Measurements from ENCODE around the gene CFAP52. TPM values are rescaled to one million over a fixed set of nuclear protein-coding genes. Genes with fewer than 3 reads are reported as not detected.

CFAP52 gene
- total and polyA plus RNA-seq, 2 donors (not counting 3 experiments of a cell fraction or from before 2014, with no cell fraction given), result not detected

DNA sequence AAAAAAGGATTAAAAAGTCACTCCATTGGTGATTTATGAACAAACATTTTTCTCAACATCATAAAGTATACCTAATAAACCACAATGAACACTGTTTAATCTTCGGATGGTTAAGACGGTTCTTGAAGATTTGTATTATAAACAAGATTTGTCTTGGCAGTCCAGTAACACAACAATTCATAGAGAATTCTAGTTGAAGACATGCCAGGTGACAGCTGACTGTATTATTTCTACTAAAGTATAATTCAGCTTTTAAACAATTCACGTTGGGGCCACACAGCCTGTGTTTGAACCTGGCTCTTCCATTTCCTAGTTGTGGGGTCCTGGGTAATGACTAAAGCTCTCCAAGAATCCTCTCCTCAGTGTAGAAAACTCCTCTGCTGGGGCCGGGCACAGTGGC lies 22.8 kb upstream of the CFAP52 start:
- Histone ChIP-seq H3K79me2 (ENCODE audit: control insufficient read depth, insufficient read depth, low read length) (no peaks in the 10 kb centered on the region), H3K27ac (ENCODE audit: insufficient read depth, low read depth, low read length) (no peak overlapping the region), H3K4me1 (ENCODE audit: control insufficient read depth, extremely low read depth, insufficient read depth, low read length) (no peaks in the 10 kb centered on the region), H3K4me3 (replicated peaks in 1 of 3; ENCODE audit: insufficient read depth in 1 of 3, low read depth in 1 of 3, low read length in 3 of 3) (no peak overlapping the region), H3K9me3 (replicated peaks; ENCODE audit: control insufficient read depth, insufficient read depth, low read length) (no peaks in the 10 kb centered on the region), H3K36me3 (ENCODE audit: control insufficient read depth in 2 of 2, extremely low read depth in 1 of 2, insufficient read depth in 2 of 2, low read length in 2 of 2) (no peaks in the 10 kb centered on the region), H3K9me1 (replicated peaks; ENCODE audit: control insufficient read depth, extremely low read depth, insufficient read depth, low read length) (no peaks in the 10 kb centered on the region), H2AFZ (ENCODE audit: low read depth, low read length) (no peak overlapping the region), H4K20me1 (replicated peaks; ENCODE audit: control insufficient read depth, extremely low read depth, insufficient read depth, low read length) (no peaks in the 10 kb centered on the region), H3K27me3 (ENCODE audit: control insufficient read depth in 2 of 2, insufficient read depth in 2 of 2, low read length in 2 of 2) (no peaks in the 10 kb centered on the region), H3K9ac (replicated peaks; ENCODE audit: extremely low read depth, insufficient read depth, low read length) (no peak overlapping the region), H3K4me2 (ENCODE audit: insufficient read depth, low read length) (no peak overlapping the region)
- FAIRE-seq, result peak; percentile 60
- intact Hi-C loops (cut with micrococcal nuclease) (loop anchor here (10.0 kb wide), 1 partner anchor 559 kb away; no protein-coding TSS in a partner anchor), dilution Hi-C loops (cut with MboI; ENCODE audit: extremely low pct_ligation_motif_present, low sequenced_read_pairs) (no loop called here)
- no TSS peak for BruUV-seq (replicated peaks)
- ChIA-PET CTCF (interaction anchor here (1.9 to 3.2 kb wide), 4 partner anchors 22 to 556 kb away, joined by 6 to 31 read pairs (median 10); partner anchors contain the start of genes CFAP52 and STX8), POLR2A (no interaction called here)
- no peak for TF ChIP-seq JUN (IDR thresholded peaks at IDR 0.05; ENCODE audit: borderline replicate concordance, insufficient read depth, insufficient read length, low read depth)
- TF ChIP-seq MYC (IDR thresholded peaks at IDR 0.05; ENCODE audit: low read depth, low read length), result no peak
- no peak for TF ChIP-seq GATA2 (IDR thresholded peaks at IDR 0.05; ENCODE audit: insufficient read depth, insufficient read length, low read depth, low read length)
- TF ChIP-seq, protein P1, sequence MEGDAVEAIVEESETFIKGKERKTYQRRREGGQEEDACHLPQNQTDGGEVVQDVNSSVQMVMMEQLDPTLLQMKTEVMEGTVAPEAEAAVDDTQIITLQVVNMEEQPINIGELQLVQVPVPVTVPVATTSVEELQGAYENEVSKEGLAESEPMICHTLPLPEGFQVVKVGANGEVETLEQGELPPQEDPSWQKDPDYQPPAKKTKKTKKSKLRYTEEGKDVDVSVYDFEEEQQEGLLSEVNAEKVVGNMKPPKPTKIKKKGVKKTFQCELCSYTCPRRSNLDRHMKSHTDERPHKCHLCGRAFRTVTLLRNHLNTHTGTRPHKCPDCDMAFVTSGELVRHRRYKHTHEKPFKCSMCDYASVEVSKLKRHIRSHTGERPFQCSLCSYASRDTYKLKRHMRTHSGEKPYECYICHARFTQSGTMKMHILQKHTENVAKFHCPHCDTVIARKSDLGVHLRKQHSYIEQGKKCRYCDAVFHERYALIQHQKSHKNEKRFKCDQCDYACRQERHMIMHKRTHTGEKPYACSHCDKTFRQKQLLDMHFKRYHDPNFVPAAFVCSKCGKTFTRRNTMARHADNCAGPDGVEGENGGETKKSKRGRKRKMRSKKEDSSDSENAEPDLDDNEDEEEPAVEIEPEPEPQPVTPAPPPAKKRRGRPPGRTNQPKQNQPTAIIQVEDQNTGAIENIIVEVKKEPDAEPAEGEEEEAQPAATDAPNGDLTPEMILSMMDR (IDR thresholded peaks at IDR 0.05; ENCODE audit: extremely low read depth in 1 of 2, insufficient read depth in 1 of 2, low read depth in 1 of 2, low read length in 2 of 2), result no peak
- TF ChIP-seq, protein P2, sequence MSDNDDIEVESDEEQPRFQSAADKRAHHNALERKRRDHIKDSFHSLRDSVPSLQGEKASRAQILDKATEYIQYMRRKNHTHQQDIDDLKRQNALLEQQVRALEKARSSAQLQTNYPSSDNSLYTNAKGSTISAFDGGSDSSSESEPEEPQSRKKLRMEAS (IDR thresholded peaks at IDR 0.05; ENCODE audit: insufficient read depth, insufficient read length), result no peak
- TF ChIP-seq POLR2A (IDR thresholded peaks at IDR 0.05; ENCODE audit: low read depth, low read length), result no peak
- TF ChIP-seq FOS (IDR thresholded peaks at IDR 0.05; ENCODE audit: borderline replicate concordance, insufficient read depth, low read length), result no peak
- no peak for TF ChIP-seq POLR2AphosphoS5 (IDR thresholded peaks at IDR 0.05; ENCODE audit: insufficient read depth, low read depth, low read length)
- TF ChIP-seq EZH2 (IDR thresholded peaks at IDR 0.05; ENCODE audit: borderline replicate concordance, low read depth, low read length, severe bottlenecking), result no peak
- DNase-seq (ENCODE audit: low read depth, low spot score), result no peak

Data from endothelial cell of umbilical vein (primary cell).